Colonic mucosa (tissue), 4 donors: ENCODE results near the gene CFAP161. TPM values are rescaled to one million over a fixed set of nuclear protein-coding genes. Genes with fewer than 3 reads are reported as not detected.

Source experiments
- DNase-seq: peaks from one replicate; pipeline ENCODE4 v3.0.0-alpha.2; 2020
- H3K27ac ChIP-seq: fragments of 200-600 bp; one replicate; pipeline ENCODE4 v1.8.0; 2021
- H3K27me3 ChIP-seq: fragments of 200-600 bp; one replicate; pipeline ENCODE4 v1.8.0; 2021
- H3K36me3 ChIP-seq: fragments of 200-600 bp; one replicate; pipeline ENCODE4 v1.8.0; 2021
- H3K4me1 ChIP-seq: fragments of 200-600 bp; one replicate; pipeline ENCODE4 v1.8.0; 2021; ENCODE audit warnings: mild to moderate bottlenecking
- H3K4me3 ChIP-seq: fragments of 200-600 bp; one replicate; pipeline ENCODE4 v1.8.0; 2021
- H3K9ac ChIP-seq, 2 donors: one replicate each; pipeline ENCODE4 v1.7.0; 2013; ENCODE audit warnings: control low read depth in 2 of 2, low read depth in 2 of 2, low read length in 2 of 2
- H3K9me3 ChIP-seq: fragments of 200-600 bp; one replicate; pipeline ENCODE4 v1.8.0; 2021
- CTCF ChIP-seq: fragments of 200-600 bp; IDR thresholded peaks from one replicate; pipeline ENCODE4 v1.8.0; 2022; ENCODE audit warnings: antibody characterized with exemption, mild to moderate bottlenecking
- intact Hi-C: fragments of 100-400 bp; cut with DNase I; formaldehyde crosslinking; loops from one replicate; pipeline ENCODE4 v1.14.1; 2022
- total RNA-seq, 2 donors: library from RNA; stranded (reverse); fragmentation: NEBNext Ultra II Directional in 1 of 2; extraction: Animal tissue kit (Norgen Biotek cat#: 25700) in 1 of 2; gene quantifications; one replicate each; pipeline ENCODE4 v1.2.1, GENCODE V29; 2021
- donor health status: healthy.
- donor health status: DM: no; HTN: no; CAD: no.
- donor health status: DM: no; HTN: no; CAD: no.

CFAP161 gene
- total RNA-seq, 2 donors from 2014 or later = 0.21 TPM; not detected in 1

GRCh38 chr15:81113861-81114291, 20.2 kb upstream of the CFAP161 start:
- H3K4me1 ChIP-seq = no peaks in the 10 kb centered on the region
- TF ChIP-seq CTCF = no peak
- no peak overlapping the region for H3K4me3 ChIP-seq
- no peak for DNase-seq
- H3K9me3 ChIP-seq = no peaks in the 10 kb centered on the region
- H3K36me3 ChIP-seq = no peaks in the 10 kb centered on the region
- no peak overlapping the region for H3K9ac ChIP-seq
- intact Hi-C loops = loop anchor here (10.0 kb wide), 1 partner anchor 291 kb away; no protein-coding TSS in a partner anchor
- no peak overlapping the region for H3K27ac ChIP-seq
- peaks cover 13% of the 10 kb centered on the region for H3K27me3 ChIP-seq

- Histone ChIP-seq H3K9ac (no peak overlapping the region), H3K9me3 (no peaks in the 10 kb centered on the region), H3K36me3 (no peaks in the 10 kb centered on the region), H3K27ac (no peak overlapping the region), H3K4me1 (no peaks in the 10 kb centered on the region), H3K4me3 (no peak overlapping the region), H3K27me3 (peaks cover 16% of the 10 kb centered on the region)
- intact Hi-C loops = loop anchor here (10.0 kb wide), 1 partner anchor 290 kb away; no protein-coding TSS in a partner anchor
- no peak for TF ChIP-seq CTCF
- DNase-seq = no peak
Measured at GRCh38 chr15:81115054-81115939, 18.8 kb upstream of the CFAP161 start.

- H3K27me3 ChIP-seq = peaks cover 22% of the 10 kb centered on the region
- H3K9me3 ChIP-seq = no peaks in the 10 kb centered on the region
- DNase-seq = no peak
- H3K36me3 ChIP-seq = no peaks in the 10 kb centered on the region
- intact Hi-C loops = loop anchor here (10.0 kb wide), 1 partner anchor 288 kb away; no protein-coding TSS in a partner anchor
- no peaks in the 10 kb centered on the region for H3K4me1 ChIP-seq
- no peak overlapping the region for H3K27ac ChIP-seq
- H3K4me3 ChIP-seq = no peak overlapping the region
- H3K9ac ChIP-seq = no peak overlapping the region
- no peak for TF ChIP-seq CTCF
Measured at GRCh38 chr15:81117136-81117535, 16.9 kb upstream of the CFAP161 start.

DNA sequence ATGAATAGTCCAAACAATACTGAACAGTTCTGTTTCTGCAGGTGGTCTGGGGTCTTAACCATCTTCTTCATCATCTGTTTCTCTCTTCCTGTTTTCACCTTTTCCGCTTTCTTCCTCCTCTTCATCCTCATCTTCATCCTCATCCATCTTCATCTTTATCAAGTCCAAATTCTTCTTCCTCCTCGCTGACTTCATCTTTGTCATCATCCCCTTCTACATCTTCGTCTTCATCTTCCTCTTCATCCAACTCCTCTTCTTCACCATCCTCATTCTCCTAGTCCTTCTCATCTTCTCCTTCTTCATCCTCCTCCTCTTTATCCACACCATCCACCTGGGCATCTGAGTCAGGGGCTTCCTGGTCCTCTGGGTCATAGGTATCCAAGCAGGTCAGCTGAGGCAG, 16.5 kb upstream of the CFAP161 start:
- Histone ChIP-seq H3K4me3 (no peak overlapping the region), H3K27me3 (peaks cover 22% of the 10 kb centered on the region), H3K36me3 (no peaks in the 10 kb centered on the region), H3K4me1 (no peaks in the 10 kb centered on the region), H3K9ac (no peak overlapping the region), H3K9me3 (no peaks in the 10 kb centered on the region), H3K27ac (no peak overlapping the region)
- no peak for DNase-seq
- TF ChIP-seq CTCF = no peak
- intact Hi-C loops = loop anchor here (10.0 kb wide), 1 partner anchor 287 kb away; no protein-coding TSS in a partner anchor

- no peak for DNase-seq
Measured at GRCh38 chr15:81118361-81118760, 15.7 kb upstream of the CFAP161 start.

More at GRCh38 chr15:81118361-81118760, 15.7 kb upstream of the CFAP161 start:
- H3K27ac ChIP-seq = no peak overlapping the region
- intact Hi-C loops = loop anchor here (10.0 kb wide), 1 partner anchor 286 kb away; no protein-coding TSS in a partner anchor
- no peaks in the 10 kb centered on the region for H3K36me3 ChIP-seq
- H3K9me3 ChIP-seq = no peaks in the 10 kb centered on the region
- no peak overlapping the region for H3K9ac ChIP-seq
- no peaks in the 10 kb centered on the region for H3K4me1 ChIP-seq
- H3K27me3 ChIP-seq = peaks cover 22% of the 10 kb centered on the region
- TF ChIP-seq CTCF = no peak
- no peak overlapping the region for H3K4me3 ChIP-seq
